CD14-positive monocyte (primary cell): ENCODE results near the gene CHAT. TPM values are rescaled to one million over a fixed set of nuclear protein-coding genes. Genes with fewer than 3 reads are reported as not detected.

Experiments used
- DNase-seq, 3 donors: peaks; one replicate each; pipeline ENCODE4 v3.0.0-alpha.2; 2011 to 2022
- H2AFZ ChIP-seq: 2 replicates; pipeline ENCODE4 v1.6.0; 2012; ENCODE audit warnings: mild to moderate bottlenecking, low read depth, low read length, inconsistent platforms; ENCODE audit not compliant: insufficient read depth, poor library complexity, severe bottlenecking
- H3K27ac ChIP-seq, 2 donors: 1 replicate in 1 of 2; 2 replicates in 1 of 2; pipeline ENCODE4 v1.5.1; 2012 to 2013; ENCODE audit warnings: low read length in 2 of 2, control low read depth in 1 of 2, inconsistent platforms in 1 of 2, low read depth in 1 of 2, mild to moderate bottlenecking in 1 of 2
- H3K27me3 ChIP-seq, 2 donors: one replicate each; pipeline versions ENCODE4 v1.6.0 to v1.6.1; 2011 to 2013; ENCODE audit warnings: low read length in 2 of 2; ENCODE audit not compliant: control insufficient read depth in 2 of 2, insufficient read depth in 2 of 2
- H3K36me3 ChIP-seq, 2 donors: replicated peaks in 1 of 2; 1 replicate in 1 of 2; 2 replicates in 1 of 2; pipeline versions ENCODE4 v1.5.1 to v1.6.1; 2012 to 2013; ENCODE audit warnings: low read length in 2 of 2, control low read depth in 1 of 2, inconsistent platforms in 1 of 2, mild to moderate bottlenecking in 1 of 2; ENCODE audit not compliant: insufficient read depth in 2 of 2, control insufficient read depth in 1 of 2
- H3K4me1 ChIP-seq, 2 donors: 1 replicate in 1 of 2; 2 replicates in 1 of 2; pipeline versions ENCODE4 v1.5.1 to v1.6.1; 2012 to 2013; ENCODE audit warnings: low read length in 2 of 2, control low read depth in 1 of 2, inconsistent platforms in 1 of 2, mild to moderate bottlenecking in 1 of 2, moderate library complexity in 1 of 2; ENCODE audit not compliant: insufficient read depth in 2 of 2, control insufficient read depth in 1 of 2
- H3K4me2 ChIP-seq: replicated peaks from 2 replicates; pipeline ENCODE3; 2012; ENCODE audit warnings: low read length, moderate library complexity, mild to moderate bottlenecking; ENCODE audit not compliant: poor library complexity, severe bottlenecking; ENCODE audit errors: extremely low read depth
- H3K4me3 ChIP-seq, 3 experiments: fragments of 200-600 bp in 1 of 3; sonication (generic) in 1 of 3; replicated peaks in 1 of 3; 1 replicate in 2 of 3; 2 replicates in 1 of 3; pipeline ENCODE4 v1.5.1; 2011 to 2013; ENCODE audit warnings: low read length in 3 of 3, mild to moderate bottlenecking in 3 of 3, control low read depth in 2 of 3, low read depth in 2 of 3, inconsistent platforms in 1 of 3, moderate library complexity in 1 of 3
- H3K79me2 ChIP-seq: 2 replicates; pipeline ENCODE4 v1.6.0; 2012; ENCODE audit warnings: mild to moderate bottlenecking, control low read depth, inconsistent platforms, low read length, moderate library complexity; ENCODE audit not compliant: insufficient read depth
- H3K9ac ChIP-seq: 2 replicates; pipeline ENCODE4 v1.6.0; 2017; ENCODE audit warnings: low read length, mild to moderate bottlenecking; ENCODE audit not compliant: insufficient read depth, poor library complexity, severe bottlenecking
- H3K9me3 ChIP-seq, 2 donors: replicated peaks in 1 of 2; 1 replicate in 1 of 2; 2 replicates in 1 of 2; pipeline versions ENCODE4 v1.5.1 to v1.6.1; 2012 to 2013; ENCODE audit warnings: low read length in 2 of 2, control low read depth in 1 of 2; ENCODE audit not compliant: control insufficient read depth in 1 of 2, insufficient read depth in 1 of 2
- H4K20me1 ChIP-seq: 2 replicates; pipeline ENCODE4 v1.6.0; 2012; ENCODE audit warnings: mild to moderate bottlenecking, low read length, control low read depth, moderate library complexity; ENCODE audit not compliant: insufficient read depth
- H3K27ac Mint-ChIP-seq, 7 donors: one replicate each; pipeline ENCODE4 v1.8.0; 2020; ENCODE audit warnings: mild to moderate bottlenecking in 7 of 7, mixed read lengths in 7 of 7, moderate library complexity in 6 of 7, inconsistent platforms in 2 of 7
- H3K27me3 Mint-ChIP-seq, 3 donors: one replicate each; pipeline ENCODE4 v1.8.0; 2021 to 2022; ENCODE audit warnings: low read depth in 3 of 3, mild to moderate bottlenecking in 3 of 3, mixed read lengths in 3 of 3, moderate library complexity in 3 of 3, inconsistent platforms in 1 of 3
- H3K36me3 Mint-ChIP-seq, 2 donors: one replicate each; pipeline ENCODE4 v1.8.0; 2020; ENCODE audit warnings: mixed read lengths in 2 of 2, inconsistent platforms in 1 of 2, mild to moderate bottlenecking in 1 of 2
- H3K4me1 Mint-ChIP-seq: one replicate; pipeline ENCODE4 v1.8.0; 2020; ENCODE audit warnings: mild to moderate bottlenecking, mixed read lengths
- H3K4me3 Mint-ChIP-seq, 2 donors: one replicate each; pipeline ENCODE4 v1.8.0; 2020; ENCODE audit warnings: mild to moderate bottlenecking in 2 of 2, mixed read lengths in 2 of 2, moderate library complexity in 1 of 2
- H3K9me3 Mint-ChIP-seq, 7 donors: one replicate each; pipeline ENCODE4 v1.8.0; 2020 to 2022; ENCODE audit warnings: mixed read lengths in 7 of 7, mild to moderate bottlenecking in 6 of 7, moderate library complexity in 6 of 7, inconsistent platforms in 2 of 7
- WGBS: methylation state at CpG from one replicate; pipeline ENCODE4 v1.1.5; 2013; ENCODE audit warnings: missing lambda C conversion rate; ENCODE audit not compliant: insufficient coverage; 5-methylcytosine and 5-hydroxymethylcytosine counted together
- intact Hi-C, 2 donors: fragments of 100-400 bp; cut with micrococcal nuclease; formaldehyde crosslinking; loops; one replicate each; pipeline versions ENCODE4 v1.15.0 to v1.15.1; 2023
- polyA plus RNA-seq, 3 donors: library from polyadenylated mRNA; depleted of rRNA in 1 of 3; unstranded in 2 of 3; stranded (reverse) in 1 of 3; fragments of 300-500 nt in 2 of 3; fragments of >200 nt in 1 of 3; fragmentation: Illumina TruSeq in 2 of 3; gene quantifications; 1 replicate in 2 of 3; 2 replicates in 1 of 3; pipeline ENCODE4 v1.2.3, GENCODE V29; 2012 to 2021
- TF ChIP-seq, protein P1 (sequence below): fragments of 200-600 bp; IDR thresholded peaks from one replicate; pipeline ENCODE4 v1.8.0; 2022; ENCODE audit warnings: antibody characterized with exemption, mild to moderate bottlenecking

CHAT gene
- polyA plus RNA-seq, 3 donors, result not detected

DNA sequence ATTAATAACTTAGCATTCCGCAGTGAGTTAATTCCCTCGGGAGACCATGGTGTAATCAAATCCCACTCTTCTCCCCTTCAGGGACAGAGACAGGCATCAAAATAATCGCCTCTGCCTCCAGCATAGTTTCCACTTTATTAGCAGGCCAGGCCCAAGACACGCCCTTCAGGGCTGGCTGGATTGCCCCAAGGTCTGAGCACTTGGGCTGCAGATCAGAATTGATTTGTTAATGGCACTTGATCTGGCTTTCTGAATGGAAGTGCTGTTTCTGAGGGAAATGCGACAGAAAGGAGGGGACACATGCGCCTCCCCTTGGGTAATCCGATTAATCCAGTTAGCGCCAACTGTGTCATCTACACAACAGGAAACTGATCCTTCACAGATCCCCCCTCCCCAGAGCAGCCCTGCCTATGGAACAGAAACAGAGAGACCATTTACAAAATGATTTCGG is 15.6 kb downstream of the CHAT start:
- Histone ChIP-seq H3K27ac (no peak overlapping the region), H4K20me1 (no peaks in the 10 kb centered on the region), H3K36me3 (no peaks in the 10 kb centered on the region), H3K4me2 (no peak overlapping the region), H2AFZ (no peak overlapping the region), H3K9me3 (no peaks in the 10 kb centered on the region), H3K9ac (no peak overlapping the region), H3K79me2 (no peaks in the 10 kb centered on the region), H3K27me3 (peaks cover 0 to 5% of the 10 kb centered on the region in 2 donors), H3K4me1 (no peaks in the 10 kb centered on the region), H3K4me3 (no peak overlapping the region)
- Mint-ChIP-seq H3K4me3 (no peak overlapping the region), H3K27ac (no peak overlapping the region), H3K36me3 (no peaks in the 10 kb centered on the region), H3K27me3 (peaks cover 3 to 9% (median 4%) of the 10 kb centered on the region in 3 donors), H3K4me1 (no peaks in the 10 kb centered on the region), H3K9me3 (peaks cover 0 to 8% (median 0%) of the 10 kb centered on the region in 7 donors)
- TF ChIP-seq, protein P1, sequence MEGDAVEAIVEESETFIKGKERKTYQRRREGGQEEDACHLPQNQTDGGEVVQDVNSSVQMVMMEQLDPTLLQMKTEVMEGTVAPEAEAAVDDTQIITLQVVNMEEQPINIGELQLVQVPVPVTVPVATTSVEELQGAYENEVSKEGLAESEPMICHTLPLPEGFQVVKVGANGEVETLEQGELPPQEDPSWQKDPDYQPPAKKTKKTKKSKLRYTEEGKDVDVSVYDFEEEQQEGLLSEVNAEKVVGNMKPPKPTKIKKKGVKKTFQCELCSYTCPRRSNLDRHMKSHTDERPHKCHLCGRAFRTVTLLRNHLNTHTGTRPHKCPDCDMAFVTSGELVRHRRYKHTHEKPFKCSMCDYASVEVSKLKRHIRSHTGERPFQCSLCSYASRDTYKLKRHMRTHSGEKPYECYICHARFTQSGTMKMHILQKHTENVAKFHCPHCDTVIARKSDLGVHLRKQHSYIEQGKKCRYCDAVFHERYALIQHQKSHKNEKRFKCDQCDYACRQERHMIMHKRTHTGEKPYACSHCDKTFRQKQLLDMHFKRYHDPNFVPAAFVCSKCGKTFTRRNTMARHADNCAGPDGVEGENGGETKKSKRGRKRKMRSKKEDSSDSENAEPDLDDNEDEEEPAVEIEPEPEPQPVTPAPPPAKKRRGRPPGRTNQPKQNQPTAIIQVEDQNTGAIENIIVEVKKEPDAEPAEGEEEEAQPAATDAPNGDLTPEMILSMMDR, result no peak
- no peak for DNase-seq
- intact Hi-C loops, result no loop called here
- WGBS, result 86% methylated on average over 4 of the region's 9 CpGs

DNA sequence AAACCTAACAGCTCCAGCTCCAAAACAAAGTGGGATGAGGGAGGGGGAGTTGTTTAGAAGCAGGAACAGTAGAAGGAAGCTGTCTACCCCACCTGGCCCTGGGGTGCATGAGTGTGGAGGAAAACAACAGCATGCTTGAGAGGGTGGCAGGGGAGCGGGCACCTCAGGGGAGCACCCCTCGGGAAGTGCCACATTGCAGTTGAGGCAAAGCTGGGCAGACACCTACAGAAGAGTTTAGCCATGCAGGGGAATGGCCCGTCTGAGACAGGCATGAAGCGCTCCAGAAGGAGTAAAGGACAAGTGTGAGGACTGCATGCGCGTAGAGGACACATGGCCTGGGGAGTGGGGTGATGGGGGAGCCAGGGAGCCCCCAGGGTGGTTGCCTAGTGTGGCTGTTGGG is 18.1 kb downstream of the CHAT start:
- Mint-ChIP-seq H3K27ac (no peak overlapping the region), H3K27me3 (peaks cover 10 to 15% (median 14%) of the 10 kb centered on the region in 3 donors), H3K36me3 (no peaks in the 10 kb centered on the region), H3K4me3 (no peak overlapping the region), H3K4me1 (no peaks in the 10 kb centered on the region), H3K9me3 (peaks cover 0 to 5% (median 0%) of the 10 kb centered on the region in 7 donors)
- Histone ChIP-seq H4K20me1 (no peaks in the 10 kb centered on the region), H3K36me3 (no peaks in the 10 kb centered on the region), H3K4me2 (no peak overlapping the region), H3K4me1 (no peaks in the 10 kb centered on the region), H3K27ac (no peak overlapping the region), H3K79me2 (no peaks in the 10 kb centered on the region), H3K9ac (no peak overlapping the region), H3K4me3 (no peak overlapping the region), H3K27me3 (peaks cover 0 to 17% of the 10 kb centered on the region in 2 donors), H2AFZ (no peak overlapping the region), H3K9me3 (no peaks in the 10 kb centered on the region)
- TF ChIP-seq, protein P1, result no peak
- intact Hi-C loops, result no loop called here
- DNase-seq, result no peak
- WGBS, result 86% methylated on average over 6 of the region's 6 CpGs
